Small intestine (tissue), 7 donors: ENCODE measurements around the gene REG3G. TPM values are rescaled to one million over a fixed set of nuclear protein-coding genes. Genes with fewer than 3 reads are reported as not detected.
A peak's percentile ranks its signal among the peaks of the same experiment; 100 is the strongest.

Experiments used
- DNase-seq, 2 donors: peaks; one replicate each; pipeline versions ENCODE4 v3.0.0 to v3.0.0-alpha.2; 2013
- FAIRE-seq: peaks from 2 replicates; lab custom pipeline; 2012; peaks lifted over from hg19 to GRCh38; lab: Jason Lieb, UNC
- H3K27ac ChIP-seq, 3 donors: one replicate each; pipeline ENCODE4 v1.5.1; 2013; ENCODE audit warnings: low read length in 2 of 3, mild to moderate bottlenecking in 2 of 3, control low read depth in 1 of 3, inconsistent platforms in 1 of 3, low read depth in 1 of 3, moderate library complexity in 1 of 3
- H3K27me3 ChIP-seq, 3 donors: one replicate each; pipeline ENCODE4 v1.6.1; 2013; ENCODE audit warnings: low read length in 3 of 3, inconsistent platforms in 1 of 3; ENCODE audit not compliant: control insufficient read depth in 3 of 3, insufficient read depth in 3 of 3
- H3K36me3 ChIP-seq, 3 donors: one replicate each; pipeline ENCODE4 v1.6.1; 2013; ENCODE audit warnings: low read length in 3 of 3, inconsistent platforms in 1 of 3, low read depth in 1 of 3, mild to moderate bottlenecking in 1 of 3, moderate library complexity in 1 of 3; ENCODE audit not compliant: control insufficient read depth in 3 of 3, insufficient read depth in 2 of 3
- H3K4me1 ChIP-seq, 3 donors: one replicate each; pipeline ENCODE4 v1.6.1; 2013; ENCODE audit warnings: low read length in 2 of 3, inconsistent platforms in 1 of 3, low read depth in 1 of 3, mild to moderate bottlenecking in 1 of 3, moderate library complexity in 1 of 3; ENCODE audit not compliant: control insufficient read depth in 3 of 3, insufficient read depth in 2 of 3
- H3K4me3 ChIP-seq, 3 donors: one replicate each; pipeline ENCODE4 v1.5.1; 2013; ENCODE audit warnings: low read length in 3 of 3, control low read depth in 1 of 3, inconsistent platforms in 1 of 3, low read depth in 1 of 3, mild to moderate bottlenecking in 1 of 3, moderate library complexity in 1 of 3
- H3K9me3 ChIP-seq, 2 donors: one replicate each; pipeline ENCODE4 v1.6.1; 2013; ENCODE audit warnings: low read depth in 1 of 2, low read length in 1 of 2; ENCODE audit not compliant: control insufficient read depth in 2 of 2, insufficient read depth in 1 of 2
- WGBS, 3 donors: extraction: QIAGEN DNeasy Blood & Tissue Kit; methylation state at CpG; one replicate each; pipeline ENCODE4 v1.1.7; 2013; 5-methylcytosine and 5-hydroxymethylcytosine counted together
- polyA plus RNA-seq, 4 donors: library from polyadenylated mRNA; stranded (reverse) in 3 of 4; unstranded in 1 of 4; fragments of 200-250 nt in 3 of 4; fragments of 120-200 nt in 1 of 4; gene quantifications; one replicate each; pipeline versions ENCODE4 v1.2.1 to v1.2.3, GENCODE V29; 2013
- donor health status: healthy with polysubstance abuse.
- donor health status: control.
- donor health status: control.
- donor health status: Bipolar disorder and iron deficiency.
- donor health status: healthy.

The REG3G gene
- polyA plus RNA-seq, 4 donors = 0.89 to 11.9 (median 4.2) TPM

DNA sequence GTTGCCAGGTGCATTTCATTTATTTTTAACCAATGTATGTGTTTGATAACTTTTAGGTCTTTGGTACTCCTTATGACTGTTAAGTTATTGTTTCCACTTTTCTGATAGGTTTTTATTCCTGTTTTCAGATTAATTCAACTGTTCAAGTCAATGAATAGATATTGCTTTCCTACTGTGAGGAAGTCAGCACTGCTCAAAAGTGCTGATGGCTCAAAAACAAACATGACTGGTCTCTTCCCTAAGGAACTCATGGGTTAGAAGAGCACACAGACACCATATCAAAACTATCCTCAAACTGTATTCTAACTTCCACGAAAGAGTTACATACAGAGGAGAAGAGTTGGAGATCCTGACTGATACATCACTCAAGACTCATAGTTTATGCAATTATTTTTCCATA lies 39.9 kb upstream of the REG3G start:
- DNase-seq (no peak), FAIRE-seq (no peak)
- Histone ChIP-seq H3K36me3 (no peaks in the 10 kb centered on the region), H3K27ac (no peak overlapping the region), H3K4me3 (no peak overlapping the region), H3K9me3 (no peaks in the 10 kb centered on the region), H3K4me1 (peaks cover 0 to 5% (median 0%) of the 10 kb centered on the region in 3 donors), H3K27me3 (no peaks in the 10 kb centered on the region)
- 69 to 75% (median 74%) methylated on average over 1 of the region's 1 CpG for WGBS, 3 donors

DNA sequence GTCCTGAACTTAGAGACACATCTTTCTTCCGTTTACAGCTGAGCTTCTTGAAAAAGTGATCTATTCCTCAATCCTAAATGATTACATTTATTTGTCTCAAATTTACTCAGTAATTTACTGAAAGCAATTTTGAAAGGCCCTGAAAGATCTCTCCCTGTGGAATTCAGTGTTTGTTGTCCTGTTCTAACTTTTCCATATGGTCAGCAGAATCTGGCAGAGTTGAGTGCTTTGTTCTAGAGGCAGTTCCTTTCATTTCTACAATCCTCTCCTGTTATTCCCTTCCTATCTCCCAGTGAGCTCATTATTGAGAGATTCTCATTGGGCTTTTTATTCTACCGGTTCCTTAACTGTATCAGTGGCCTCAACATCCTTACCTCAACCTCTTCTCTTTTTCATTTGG lies 36.5 kb upstream of the REG3G start:
- Histone ChIP-seq H3K27ac (no peak overlapping the region), H3K36me3 (no peaks in the 10 kb centered on the region), H3K4me3 (no peak overlapping the region), H3K4me1 (peaks cover 0 to 6% (median 2%) of the 10 kb centered on the region in 3 donors), H3K9me3 (peaks cover 0 to 2% of the 10 kb centered on the region in 2 donors), H3K27me3 (peaks cover 0 to 18% (median 8%) of the 10 kb centered on the region in 3 donors)
- no peak for FAIRE-seq
- 79 to 92% (median 80%) methylated on average over 2 of the region's 2 CpGs for WGBS, 3 donors
- DNase-seq = no peak

DNA sequence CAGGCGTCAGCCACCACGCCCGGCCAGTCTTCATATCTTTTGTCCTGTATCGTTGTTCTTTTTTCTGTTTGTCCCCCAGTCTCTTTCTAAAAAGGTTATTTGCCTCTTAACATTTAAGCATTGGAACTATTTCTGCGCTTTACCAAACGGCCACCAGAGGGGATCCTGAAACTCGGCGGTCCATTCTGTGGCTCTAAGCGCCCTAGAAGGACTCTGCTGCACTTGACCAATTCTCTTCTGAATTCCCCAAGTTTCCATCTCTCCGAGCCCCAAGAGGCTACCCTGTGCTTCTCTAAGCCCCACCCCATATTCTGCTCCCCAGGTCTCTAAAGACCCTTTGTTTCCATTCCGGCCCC lies 33.1 kb upstream of the REG3G start:
- WGBS, 3 donors = 5 to 17% (median 11%) methylated on average over 11 of the region's 11 CpGs
- peak overlapping the region in 2 of 3 donors; percentile 33 to 38 for H3K4me3 ChIP-seq
- no peak for FAIRE-seq

DNA sequence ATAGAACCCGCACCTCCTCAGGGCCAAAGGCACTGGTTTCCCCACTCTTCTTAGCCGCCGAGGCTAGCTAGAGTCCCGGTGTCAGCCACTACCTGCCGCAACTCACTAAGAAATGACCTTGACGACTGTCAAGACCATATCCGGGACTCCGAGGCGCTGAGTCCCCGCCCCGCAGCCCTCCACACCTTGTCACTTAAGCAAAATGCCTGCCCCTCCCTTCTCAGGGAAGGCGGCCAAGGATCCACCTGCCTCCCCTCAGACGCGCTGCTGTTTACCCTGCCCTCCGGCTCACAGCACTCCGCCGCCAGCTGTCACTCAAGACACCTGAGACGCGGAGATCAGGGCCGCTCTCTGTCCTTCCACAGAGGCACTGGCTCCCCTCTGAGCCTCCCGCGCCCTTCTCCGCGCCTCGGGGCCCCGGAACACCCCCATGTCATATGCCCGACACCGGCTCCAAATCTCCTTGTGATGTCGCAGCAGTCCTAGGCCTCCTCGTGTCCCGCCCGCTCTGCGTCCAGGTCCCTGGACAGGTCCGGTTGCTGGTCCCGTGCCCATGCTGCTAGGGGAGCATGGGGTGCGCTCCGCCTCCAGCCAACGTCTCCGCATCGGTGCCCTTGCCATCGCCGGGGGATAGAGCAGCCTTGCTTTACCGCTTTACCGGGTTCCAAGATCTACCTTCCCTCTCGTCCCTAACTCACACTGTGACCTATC lies 32.5 kb upstream of the REG3G start:
- Histone ChIP-seq H3K4me3 (peak overlapping the region in 2 of 3 donors; percentile 33 to 38), H3K9me3 (peaks cover 0 to 2% of the 10 kb centered on the region in 2 donors), H3K27me3 (peaks cover 0 to 25% (median 10%) of the 10 kb centered on the region in 3 donors), H3K27ac (no peak overlapping the region), H3K36me3 (no peaks in the 10 kb centered on the region), H3K4me1 (peaks cover 0 to 6% (median 2%) of the 10 kb centered on the region in 3 donors)
- DNase-seq = peak; percentile 71 to 79
- FAIRE-seq = no peak
- WGBS, 3 donors = 2 to 6% (median 3%) methylated on average over 44 to 45 of the region's 45 CpGs

More for the DNA sequence above, 33.1 kb upstream of the REG3G start:
- Histone ChIP-seq H3K9me3 (peaks cover 0 to 2% of the 10 kb centered on the region in 2 donors), H3K27ac (no peak overlapping the region), H3K36me3 (no peaks in the 10 kb centered on the region), H3K4me1 (peaks cover 0 to 6% (median 2%) of the 10 kb centered on the region in 3 donors), H3K27me3 (peaks cover 0 to 25% (median 10%) of the 10 kb centered on the region in 3 donors)
- DNase-seq = no peak

DNA sequence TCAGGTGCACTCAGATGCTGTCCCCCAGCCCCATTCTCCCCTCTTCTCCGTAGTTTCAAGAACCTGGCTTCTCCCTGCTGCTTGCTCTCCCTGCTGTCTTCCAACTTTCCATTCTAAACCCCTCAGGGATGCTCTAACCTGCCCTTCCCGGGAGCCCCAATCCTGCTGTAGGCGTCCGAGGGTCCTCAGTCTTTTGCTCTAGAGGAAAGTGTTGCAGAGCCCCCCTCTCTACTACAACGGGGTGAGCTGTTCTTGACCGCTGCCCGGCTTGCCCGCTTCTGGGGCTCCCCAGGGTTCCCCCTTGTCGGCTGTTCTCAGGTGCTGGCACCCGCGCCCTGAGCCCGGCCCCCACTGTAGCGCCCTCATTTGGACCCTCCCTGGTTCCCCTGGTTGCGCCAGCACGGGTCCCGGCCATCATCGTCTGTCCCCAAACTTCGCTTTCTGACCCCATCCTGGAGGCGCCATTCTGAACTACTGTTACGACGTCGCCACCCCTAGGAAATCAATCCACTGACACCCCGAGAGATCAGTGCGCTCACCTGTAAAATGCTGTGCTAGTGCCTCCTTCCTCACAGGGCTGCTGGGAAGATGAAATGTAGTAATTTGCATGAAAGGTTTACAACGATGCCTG lies 31.9 kb upstream of the REG3G start:
- FAIRE-seq (no peak), DNase-seq (no peak)
- peaks cover 0 to 25% (median 10%) of the 10 kb centered on the region in 3 donors for H3K27me3 ChIP-seq
- no peak overlapping the region for H3K27ac ChIP-seq
- peaks cover 0 to 6% (median 2%) of the 10 kb centered on the region in 3 donors for H3K4me1 ChIP-seq
- peak overlapping the region in 1 of 3 donors; percentile 38 for H3K4me3 ChIP-seq
- H3K36me3 ChIP-seq = no peaks in the 10 kb centered on the region
- 32 to 50% (median 49%) methylated on average over 25 of the region's 25 CpGs for WGBS, 3 donors
- H3K9me3 ChIP-seq = peaks cover 0 to 2% of the 10 kb centered on the region in 2 donors

DNA sequence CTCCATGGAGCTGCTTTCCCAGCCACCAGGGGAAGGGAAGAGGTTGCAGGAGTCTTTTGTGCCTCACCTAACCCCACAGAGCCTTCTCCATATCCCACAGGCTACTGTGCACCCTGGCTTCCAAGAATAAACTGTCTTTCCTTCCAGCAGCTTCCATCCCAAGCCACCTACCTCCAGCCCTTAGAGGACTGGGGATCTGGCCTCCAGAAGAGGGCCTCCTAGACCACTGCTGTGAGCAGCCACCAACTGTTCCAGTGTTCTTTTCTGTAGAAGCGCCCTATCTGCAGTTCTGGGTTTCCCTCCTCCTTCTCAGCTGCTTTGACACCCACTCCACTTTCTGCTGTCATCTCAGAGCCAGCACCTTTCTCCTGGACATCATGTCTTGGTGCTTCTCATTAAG lies 30.7 kb upstream of the REG3G start:
- DNase-seq (no peak), FAIRE-seq (no peak)
- H3K27me3 ChIP-seq = peaks cover 0 to 25% (median 10%) of the 10 kb centered on the region in 3 donors
- H3K4me1 ChIP-seq = peaks cover 0 to 6% (median 2%) of the 10 kb centered on the region in 3 donors
- no peaks in the 10 kb centered on the region for H3K36me3 ChIP-seq
- WGBS, 3 donors = 79 to 92% (median 79%) methylated on average over 1 of the region's 1 CpG
- peaks cover 0 to 2% of the 10 kb centered on the region in 2 donors for H3K9me3 ChIP-seq
- no peak overlapping the region for H3K27ac ChIP-seq
- H3K4me3 ChIP-seq = no peak overlapping the region

DNA sequence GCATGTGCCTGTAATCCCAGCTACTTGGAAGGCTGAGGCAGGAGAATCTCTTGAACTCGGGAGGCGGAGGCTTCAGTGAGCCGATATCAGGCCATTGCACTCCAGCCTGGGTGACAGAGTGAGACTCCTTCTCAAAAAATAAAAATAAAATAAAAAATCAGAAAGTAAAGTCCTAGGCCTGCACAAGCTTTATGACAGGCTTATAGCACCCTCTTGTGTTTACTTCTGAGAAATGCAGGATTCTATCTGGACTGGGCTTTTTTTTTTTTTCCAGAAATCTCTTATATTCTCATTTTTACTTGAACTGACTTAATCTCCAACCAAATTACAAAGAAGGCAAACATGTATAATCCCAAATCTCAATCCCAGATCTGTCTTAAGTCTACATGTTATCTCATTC lies 26.1 kb upstream of the REG3G start:
- Histone ChIP-seq H3K27ac (no peak overlapping the region), H3K4me1 (no peaks in the 10 kb centered on the region), H3K4me3 (no peak overlapping the region), H3K36me3 (no peaks in the 10 kb centered on the region), H3K27me3 (peaks cover 0 to 4% (median 0%) of the 10 kb centered on the region in 3 donors), H3K9me3 (no peaks in the 10 kb centered on the region)
- FAIRE-seq (no peak), DNase-seq (peak; percentile 32 to 35)
- WGBS, 3 donors = 41 to 68% (median 52%) methylated on average over 3 of the region's 3 CpGs

DNA sequence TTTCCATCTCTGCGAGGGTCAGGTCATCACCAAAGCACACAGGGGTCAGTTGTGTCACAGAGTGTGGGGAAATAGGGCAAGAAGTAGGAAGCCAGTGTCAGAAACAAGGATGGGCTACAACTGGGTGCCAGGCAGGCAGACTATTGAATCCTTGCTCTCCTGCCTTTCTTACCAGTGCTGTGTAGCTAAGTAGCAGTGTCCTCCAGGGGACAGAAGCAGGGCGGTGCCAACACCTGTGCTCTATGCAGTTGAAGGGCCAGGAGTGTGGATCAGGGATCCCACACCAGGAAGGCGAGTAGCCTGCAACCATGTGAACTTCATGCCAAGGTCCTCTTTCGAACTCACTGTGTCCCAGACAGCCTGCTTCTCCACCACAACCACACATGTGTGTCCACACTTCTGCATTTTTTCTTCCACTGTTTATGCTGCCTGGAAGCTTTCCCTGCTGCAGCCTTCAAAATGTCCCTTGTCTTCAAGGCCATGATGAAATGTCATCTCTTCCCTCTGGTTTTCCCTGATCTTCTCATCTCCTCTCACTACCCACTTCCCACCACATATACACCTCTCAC lies 25.4 kb upstream of the REG3G start:
- Histone ChIP-seq H3K36me3 (no peaks in the 10 kb centered on the region), H3K4me3 (no peak overlapping the region), H3K9me3 (no peaks in the 10 kb centered on the region), H3K4me1 (peaks cover 0 to 3% (median 0%) of the 10 kb centered on the region in 3 donors), H3K27ac (no peak overlapping the region), H3K27me3 (no peaks in the 10 kb centered on the region)
- DNase-seq (no peak), FAIRE-seq (no peak)
- 32 to 65% (median 34%) methylated on average over 4 of the region's 4 CpGs for WGBS, 3 donors
